Nephron progenitor cell (in vitro differentiated cells): ENCODE results near the gene ATP2C2.

Experiments
- DNase-seq: peaks from one replicate; pipeline ENCODE4 v3.0.0; 2021
- H3K27ac Mint-ChIP-seq: 2 replicates; pipeline ENCODE4 v1.8.0; 2021; ENCODE audit warnings: mild to moderate bottlenecking, moderate library complexity, mixed read lengths
- H3K27me3 Mint-ChIP-seq: 2 replicates; pipeline ENCODE4 v1.8.0; 2021; ENCODE audit warnings: mild to moderate bottlenecking, low read depth, mixed read lengths; ENCODE audit not compliant: poor library complexity
- H3K36me3 Mint-ChIP-seq: 2 replicates; pipeline ENCODE4 v1.8.0; 2021; ENCODE audit warnings: low read depth, mixed read lengths
- H3K4me1 Mint-ChIP-seq: 2 replicates; pipeline ENCODE4 v1.8.0; 2021; ENCODE audit warnings: mixed read lengths
- H3K4me3 Mint-ChIP-seq: 2 replicates; pipeline ENCODE4 v1.8.0; 2021; ENCODE audit warnings: mild to moderate bottlenecking, moderate library complexity, mixed read lengths
- H3K9me3 Mint-ChIP-seq: 2 replicates; pipeline ENCODE4 v1.8.0; 2021; ENCODE audit warnings: mild to moderate bottlenecking, moderate library complexity, mixed read lengths
- CTCF ChIP-seq: fragments of 200-600 bp; sonication (generic); IDR thresholded peaks from 2 replicates; pipeline ENCODE4 v1.5.0; 2021; ENCODE audit warnings: antibody characterized with exemption

The ATP2C2 gene

DNA sequence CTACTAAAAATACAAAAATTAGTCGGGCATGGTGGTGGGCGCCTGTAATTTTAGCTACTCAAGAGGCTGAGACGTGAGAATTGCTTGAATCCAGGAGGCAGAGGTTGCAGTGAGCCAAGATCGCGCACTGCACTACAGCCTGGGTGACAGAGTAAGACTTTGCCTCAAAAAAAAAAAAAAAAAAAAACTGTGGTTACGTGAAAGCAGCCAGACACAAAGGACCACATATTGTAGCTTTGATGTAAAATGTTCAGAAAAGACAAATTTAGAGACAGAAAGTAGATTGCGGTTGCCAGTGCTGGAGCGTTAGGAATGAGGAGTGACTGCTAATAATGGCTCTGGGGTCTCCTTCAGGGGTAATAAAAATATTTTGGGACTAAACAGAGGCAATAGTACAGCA is 140.2 kb downstream of the ATP2C2 start:
- no peak for TF ChIP-seq CTCF
- DNase-seq, result no peak
- no peaks in the 10 kb centered on the region for H3K9me3 Mint-ChIP-seq
- peaks cover 74% of the 10 kb centered on the region for H3K4me1 Mint-ChIP-seq
- H3K36me3 Mint-ChIP-seq, result no peaks in the 10 kb centered on the region
- no peak overlapping the region for H3K27ac Mint-ChIP-seq
- H3K27me3 Mint-ChIP-seq, result peaks cover 13% of the 10 kb centered on the region
- H3K4me3 Mint-ChIP-seq, result no peak overlapping the region

DNA sequence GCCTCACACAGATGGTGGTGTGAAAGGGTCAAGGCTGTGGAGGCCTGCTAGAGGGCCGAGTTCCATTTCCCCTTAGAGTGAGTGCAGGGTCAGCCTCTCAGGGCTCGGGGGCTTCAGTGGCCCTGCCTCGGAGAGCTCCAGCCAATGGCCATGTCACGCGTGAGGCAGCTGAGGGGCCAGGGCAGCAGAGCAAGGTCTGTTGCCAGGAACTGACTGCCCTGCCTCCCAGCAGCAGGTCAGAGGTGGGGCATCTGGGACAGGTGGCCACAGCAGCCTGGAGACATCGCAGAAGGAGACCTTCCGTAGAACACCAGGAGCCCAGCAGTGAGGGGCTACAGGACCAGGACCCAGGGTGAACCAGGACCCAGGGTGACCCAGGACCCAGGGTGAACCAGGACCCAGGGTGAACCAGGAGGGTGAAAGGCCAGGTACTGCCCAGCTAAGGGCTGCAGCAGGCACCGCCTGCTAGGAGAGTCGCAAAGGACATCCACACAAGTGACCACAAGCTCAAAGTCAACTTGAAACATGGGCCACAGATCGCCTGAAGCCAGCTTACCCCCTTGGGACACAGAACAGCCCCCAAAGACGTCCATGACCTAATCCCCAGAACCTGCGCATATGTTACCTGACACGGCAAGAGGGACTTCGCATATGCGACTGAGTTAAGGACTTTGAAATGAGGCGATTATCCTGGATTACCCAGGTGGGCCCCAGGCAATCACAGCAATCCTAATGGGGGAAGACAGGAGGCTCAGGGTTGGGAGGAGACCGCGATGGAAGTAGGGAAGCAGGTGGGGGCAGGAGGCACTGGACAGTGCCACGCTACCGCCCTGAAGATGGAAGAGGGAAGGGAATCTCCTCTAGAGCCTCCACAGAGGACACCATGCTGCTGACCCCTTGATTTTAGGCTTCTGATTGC is 141.0 kb downstream of the ATP2C2 start:
- H3K27me3 Mint-ChIP-seq, result peaks cover 14% of the 10 kb centered on the region
- H3K4me1 Mint-ChIP-seq, result peaks cover 75% of the 10 kb centered on the region
- no peak for TF ChIP-seq CTCF

DNA sequence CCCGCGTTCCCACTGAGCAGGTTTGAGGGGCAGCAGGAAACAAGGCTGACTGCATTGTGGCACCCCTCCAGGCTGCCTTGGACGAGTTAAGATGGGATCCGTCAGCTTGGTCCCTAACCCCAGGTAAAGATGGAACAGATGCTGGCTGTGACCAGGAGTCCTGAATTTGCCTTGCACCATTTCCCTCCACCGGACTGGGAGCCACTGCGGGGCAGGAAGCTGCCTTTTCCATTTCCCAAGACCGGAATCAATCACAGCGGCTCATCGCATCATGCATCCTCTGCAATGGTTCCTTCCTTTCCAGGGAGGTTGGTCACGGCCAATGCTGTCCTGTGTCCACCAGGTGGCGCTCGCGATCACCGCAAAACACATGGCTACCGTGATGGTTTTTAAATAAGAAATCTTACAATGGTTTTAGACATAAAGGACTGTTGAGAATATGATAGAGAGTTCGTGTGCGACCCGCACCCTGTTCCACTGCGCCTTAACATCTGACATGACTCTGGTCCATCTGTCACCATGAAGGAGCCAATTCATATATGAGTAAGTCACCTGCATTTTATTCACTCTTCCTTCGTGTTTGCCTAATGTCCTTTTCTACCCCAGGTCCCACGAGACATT is 143.0 kb downstream of the ATP2C2 start:
- peak; percentile 82 for DNase-seq
- Mint-ChIP-seq H3K27me3 (peaks cover 19% of the 10 kb centered on the region), H3K4me1 (peaks cover 73% of the 10 kb centered on the region), H3K4me3 (no peak overlapping the region), H3K27ac (no peak overlapping the region), H3K9me3 (no peaks in the 10 kb centered on the region), H3K36me3 (no peaks in the 10 kb centered on the region)
- TF ChIP-seq CTCF, result peak; percentile 98

More for the DNA sequence above, 141.0 kb downstream of the ATP2C2 start:
- Mint-ChIP-seq H3K4me3 (peak overlapping the region; percentile 11), H3K27ac (no peak overlapping the region), H3K36me3 (no peaks in the 10 kb centered on the region), H3K9me3 (no peaks in the 10 kb centered on the region)
- DNase-seq, result no peak

DNA sequence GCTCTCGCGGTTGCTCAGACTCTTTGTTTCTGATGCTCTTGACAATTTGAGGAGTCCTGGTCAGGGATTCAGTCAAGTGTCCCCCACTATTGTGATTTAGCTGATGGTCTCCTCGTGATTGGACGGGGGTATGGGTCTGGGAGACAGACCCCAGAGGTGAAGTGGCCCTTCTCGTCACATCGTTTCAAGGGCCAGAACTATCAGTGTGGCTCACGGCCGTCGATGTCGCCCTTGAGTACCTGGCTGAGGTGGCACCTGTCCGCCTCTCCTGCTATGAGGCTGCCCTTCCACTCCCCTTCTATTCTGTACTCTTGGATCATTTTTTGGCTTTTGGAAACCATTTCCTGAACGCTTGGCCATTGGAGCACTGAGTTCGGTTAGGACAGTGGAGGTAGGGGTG is 143.5 kb downstream of the ATP2C2 start:
- H3K36me3 Mint-ChIP-seq, result no peaks in the 10 kb centered on the region
- H3K4me3 Mint-ChIP-seq, result no peak overlapping the region
- TF ChIP-seq CTCF, result no peak
- peaks cover 17% of the 10 kb centered on the region for H3K27me3 Mint-ChIP-seq
- H3K4me1 Mint-ChIP-seq, result peaks cover 77% of the 10 kb centered on the region
- H3K9me3 Mint-ChIP-seq, result no peaks in the 10 kb centered on the region
- H3K27ac Mint-ChIP-seq, result no peak overlapping the region
- no peak for DNase-seq

GRCh38 chr16:84513123-84513522 is 144.8 kb downstream of the ATP2C2 start:
- DNase-seq, result no peak
- Mint-ChIP-seq H3K27me3 (peaks cover 17% of the 10 kb centered on the region), H3K4me3 (no peak overlapping the region), H3K9me3 (no peaks in the 10 kb centered on the region), H3K4me1 (peaks cover 78% of the 10 kb centered on the region), H3K27ac (peak overlapping the region; percentile 4), H3K36me3 (no peaks in the 10 kb centered on the region)
- TF ChIP-seq CTCF, result no peak
